CD14-positive monocyte (primary cell): ENCODE measurements around the gene INPP5J. TPM values are rescaled to one million over a fixed set of nuclear protein-coding genes. Genes with fewer than 3 reads are reported as not detected.

ENCODE experiments used
- DNase-seq, 3 donors: peaks; one replicate each; pipeline ENCODE4 v3.0.0-alpha.2; 2011 to 2022
- H2AFZ ChIP-seq: 2 replicates; pipeline ENCODE4 v1.6.0; 2012; ENCODE audit warnings: mild to moderate bottlenecking, low read depth, low read length, inconsistent platforms; ENCODE audit not compliant: insufficient read depth, poor library complexity, severe bottlenecking
- H3K27ac ChIP-seq, 2 donors: 1 replicate in 1 of 2; 2 replicates in 1 of 2; pipeline ENCODE4 v1.5.1; 2012 to 2013; ENCODE audit warnings: low read length in 2 of 2, control low read depth in 1 of 2, inconsistent platforms in 1 of 2, low read depth in 1 of 2, mild to moderate bottlenecking in 1 of 2
- H3K27me3 ChIP-seq, 2 donors: one replicate each; pipeline versions ENCODE4 v1.6.0 to v1.6.1; 2011 to 2013; ENCODE audit warnings: low read length in 2 of 2; ENCODE audit not compliant: control insufficient read depth in 2 of 2, insufficient read depth in 2 of 2
- H3K36me3 ChIP-seq, 2 donors: replicated peaks in 1 of 2; 1 replicate in 1 of 2; 2 replicates in 1 of 2; pipeline versions ENCODE4 v1.5.1 to v1.6.1; 2012 to 2013; ENCODE audit warnings: low read length in 2 of 2, control low read depth in 1 of 2, inconsistent platforms in 1 of 2, mild to moderate bottlenecking in 1 of 2; ENCODE audit not compliant: insufficient read depth in 2 of 2, control insufficient read depth in 1 of 2
- H3K4me1 ChIP-seq, 2 donors: 1 replicate in 1 of 2; 2 replicates in 1 of 2; pipeline versions ENCODE4 v1.5.1 to v1.6.1; 2012 to 2013; ENCODE audit warnings: low read length in 2 of 2, control low read depth in 1 of 2, inconsistent platforms in 1 of 2, mild to moderate bottlenecking in 1 of 2, moderate library complexity in 1 of 2; ENCODE audit not compliant: insufficient read depth in 2 of 2, control insufficient read depth in 1 of 2
- H3K4me2 ChIP-seq: replicated peaks from 2 replicates; pipeline ENCODE3; 2012; ENCODE audit warnings: low read length, moderate library complexity, mild to moderate bottlenecking; ENCODE audit not compliant: poor library complexity, severe bottlenecking; ENCODE audit errors: extremely low read depth
- H3K4me3 ChIP-seq, 3 experiments: fragments of 200-600 bp in 1 of 3; sonication (generic) in 1 of 3; replicated peaks in 1 of 3; 1 replicate in 2 of 3; 2 replicates in 1 of 3; pipeline ENCODE4 v1.5.1; 2011 to 2013; ENCODE audit warnings: low read length in 3 of 3, mild to moderate bottlenecking in 3 of 3, control low read depth in 2 of 3, low read depth in 2 of 3, inconsistent platforms in 1 of 3, moderate library complexity in 1 of 3
- H3K79me2 ChIP-seq: 2 replicates; pipeline ENCODE4 v1.6.0; 2012; ENCODE audit warnings: mild to moderate bottlenecking, control low read depth, inconsistent platforms, low read length, moderate library complexity; ENCODE audit not compliant: insufficient read depth
- H3K9ac ChIP-seq: 2 replicates; pipeline ENCODE4 v1.6.0; 2017; ENCODE audit warnings: low read length, mild to moderate bottlenecking; ENCODE audit not compliant: insufficient read depth, poor library complexity, severe bottlenecking
- H3K9me3 ChIP-seq, 2 donors: replicated peaks in 1 of 2; 1 replicate in 1 of 2; 2 replicates in 1 of 2; pipeline versions ENCODE4 v1.5.1 to v1.6.1; 2012 to 2013; ENCODE audit warnings: low read length in 2 of 2, control low read depth in 1 of 2; ENCODE audit not compliant: control insufficient read depth in 1 of 2, insufficient read depth in 1 of 2
- H4K20me1 ChIP-seq: 2 replicates; pipeline ENCODE4 v1.6.0; 2012; ENCODE audit warnings: mild to moderate bottlenecking, low read length, control low read depth, moderate library complexity; ENCODE audit not compliant: insufficient read depth
- H3K27ac Mint-ChIP-seq, 7 donors: one replicate each; pipeline ENCODE4 v1.8.0; 2020; ENCODE audit warnings: mild to moderate bottlenecking in 7 of 7, mixed read lengths in 7 of 7, moderate library complexity in 6 of 7, inconsistent platforms in 2 of 7
- H3K27me3 Mint-ChIP-seq, 3 donors: one replicate each; pipeline ENCODE4 v1.8.0; 2021 to 2022; ENCODE audit warnings: low read depth in 3 of 3, mild to moderate bottlenecking in 3 of 3, mixed read lengths in 3 of 3, moderate library complexity in 3 of 3, inconsistent platforms in 1 of 3
- H3K36me3 Mint-ChIP-seq, 2 donors: one replicate each; pipeline ENCODE4 v1.8.0; 2020; ENCODE audit warnings: mixed read lengths in 2 of 2, inconsistent platforms in 1 of 2, mild to moderate bottlenecking in 1 of 2
- H3K4me1 Mint-ChIP-seq: one replicate; pipeline ENCODE4 v1.8.0; 2020; ENCODE audit warnings: mild to moderate bottlenecking, mixed read lengths
- H3K4me3 Mint-ChIP-seq, 2 donors: one replicate each; pipeline ENCODE4 v1.8.0; 2020; ENCODE audit warnings: mild to moderate bottlenecking in 2 of 2, mixed read lengths in 2 of 2, moderate library complexity in 1 of 2
- H3K9me3 Mint-ChIP-seq, 7 donors: one replicate each; pipeline ENCODE4 v1.8.0; 2020 to 2022; ENCODE audit warnings: mixed read lengths in 7 of 7, mild to moderate bottlenecking in 6 of 7, moderate library complexity in 6 of 7, inconsistent platforms in 2 of 7
- WGBS: methylation state at CpG from one replicate; pipeline ENCODE4 v1.1.5; 2013; ENCODE audit warnings: missing lambda C conversion rate; ENCODE audit not compliant: insufficient coverage; 5-methylcytosine and 5-hydroxymethylcytosine counted together
- intact Hi-C, 2 donors: fragments of 100-400 bp; cut with micrococcal nuclease; formaldehyde crosslinking; loops; one replicate each; pipeline versions ENCODE4 v1.15.0 to v1.15.1; 2023
- polyA plus RNA-seq, 3 donors: library from polyadenylated mRNA; depleted of rRNA in 1 of 3; unstranded in 2 of 3; stranded (reverse) in 1 of 3; fragments of 300-500 nt in 2 of 3; fragments of >200 nt in 1 of 3; fragmentation: Illumina TruSeq in 2 of 3; gene quantifications; 1 replicate in 2 of 3; 2 replicates in 1 of 3; pipeline ENCODE4 v1.2.3, GENCODE V29; 2012 to 2021
- TF ChIP-seq, protein P1 (sequence below): fragments of 200-600 bp; IDR thresholded peaks from one replicate; pipeline ENCODE4 v1.8.0; 2022; ENCODE audit warnings: antibody characterized with exemption, mild to moderate bottlenecking

INPP5J gene
- polyA plus RNA-seq, 3 donors = 0.03 TPM; not detected in 2

DNA sequence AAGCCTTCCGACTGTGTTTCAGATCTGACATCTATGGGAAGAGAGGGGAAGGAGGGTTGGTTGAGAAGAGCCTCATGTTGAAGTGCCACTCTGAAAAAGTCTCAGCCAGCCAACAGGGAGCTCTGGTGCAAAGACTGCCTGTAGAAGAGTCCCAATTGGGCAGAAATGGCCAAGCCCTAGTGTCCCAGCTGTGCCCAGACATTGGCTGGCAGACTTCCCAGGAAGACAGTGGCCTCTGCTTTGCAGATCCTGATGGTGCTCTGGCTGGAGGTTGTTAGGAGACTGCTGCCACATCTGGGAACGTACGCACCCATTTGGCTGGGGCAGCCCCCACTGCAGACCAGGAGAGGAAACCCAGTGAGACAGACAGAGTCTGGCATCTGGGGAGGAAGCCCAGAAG, 20.8 kb downstream of the INPP5J start:
- DNase-seq = no peak
- Mint-ChIP-seq H3K36me3 (no peaks in the 10 kb centered on the region), H3K4me1 (no peaks in the 10 kb centered on the region), H3K27ac (no peak overlapping the region), H3K27me3 (peaks cover 6 to 15% (median 15%) of the 10 kb centered on the region in 3 donors), H3K9me3 (peaks cover 2 to 19% (median 9%) of the 10 kb centered on the region in 7 donors), H3K4me3 (no peak overlapping the region)
- Histone ChIP-seq H3K4me2 (no peak overlapping the region), H3K36me3 (no peaks in the 10 kb centered on the region), H3K4me3 (no peak overlapping the region), H3K9ac (no peak overlapping the region), H3K27ac (no peak overlapping the region), H4K20me1 (no peaks in the 10 kb centered on the region), H2AFZ (no peak overlapping the region), H3K9me3 (peaks cover 0 to 7% of the 10 kb centered on the region in 2 donors), H3K79me2 (no peaks in the 10 kb centered on the region), H3K4me1 (no peaks in the 10 kb centered on the region), H3K27me3 (peaks cover 0 to 4% of the 10 kb centered on the region in 2 donors)
- 93% methylated on average over 3 of the region's 3 CpGs for WGBS
- intact Hi-C loops = no loop called here
- TF ChIP-seq, protein P1, sequence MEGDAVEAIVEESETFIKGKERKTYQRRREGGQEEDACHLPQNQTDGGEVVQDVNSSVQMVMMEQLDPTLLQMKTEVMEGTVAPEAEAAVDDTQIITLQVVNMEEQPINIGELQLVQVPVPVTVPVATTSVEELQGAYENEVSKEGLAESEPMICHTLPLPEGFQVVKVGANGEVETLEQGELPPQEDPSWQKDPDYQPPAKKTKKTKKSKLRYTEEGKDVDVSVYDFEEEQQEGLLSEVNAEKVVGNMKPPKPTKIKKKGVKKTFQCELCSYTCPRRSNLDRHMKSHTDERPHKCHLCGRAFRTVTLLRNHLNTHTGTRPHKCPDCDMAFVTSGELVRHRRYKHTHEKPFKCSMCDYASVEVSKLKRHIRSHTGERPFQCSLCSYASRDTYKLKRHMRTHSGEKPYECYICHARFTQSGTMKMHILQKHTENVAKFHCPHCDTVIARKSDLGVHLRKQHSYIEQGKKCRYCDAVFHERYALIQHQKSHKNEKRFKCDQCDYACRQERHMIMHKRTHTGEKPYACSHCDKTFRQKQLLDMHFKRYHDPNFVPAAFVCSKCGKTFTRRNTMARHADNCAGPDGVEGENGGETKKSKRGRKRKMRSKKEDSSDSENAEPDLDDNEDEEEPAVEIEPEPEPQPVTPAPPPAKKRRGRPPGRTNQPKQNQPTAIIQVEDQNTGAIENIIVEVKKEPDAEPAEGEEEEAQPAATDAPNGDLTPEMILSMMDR = no peak

DNA sequence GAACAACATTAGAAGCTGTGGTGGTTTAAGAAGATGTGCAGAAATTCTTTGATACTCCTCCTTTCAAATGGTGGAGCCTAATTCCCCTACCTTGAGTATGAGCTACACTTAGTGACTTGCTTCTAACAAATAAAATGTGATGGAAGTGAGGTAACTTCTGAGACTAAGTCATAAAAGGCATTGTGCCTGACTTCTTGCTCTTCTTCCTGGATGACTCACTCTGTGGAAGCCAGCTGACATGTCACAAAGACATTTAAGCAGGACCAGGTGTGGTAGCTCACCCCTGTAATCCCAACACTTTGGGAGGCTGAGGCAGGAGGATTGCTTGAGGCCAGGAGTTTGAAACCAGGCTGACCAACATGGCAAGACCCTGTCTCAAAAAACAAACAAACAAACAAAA, 21.5 kb downstream of the INPP5J start:
- no peak overlapping the region for H3K4me2 ChIP-seq
- no peak overlapping the region for H2AFZ ChIP-seq

More for the DNA sequence above, 21.5 kb downstream of the INPP5J start:
- Mint-ChIP-seq H3K9me3 (peaks cover 2 to 19% (median 9%) of the 10 kb centered on the region in 7 donors), H3K4me1 (peaks cover 3% of the 10 kb centered on the region), H3K36me3 (no peaks in the 10 kb centered on the region), H3K4me3 (no peak overlapping the region), H3K27ac (no peak overlapping the region), H3K27me3 (peaks cover 3 to 14% (median 12%) of the 10 kb centered on the region in 3 donors)
- Histone ChIP-seq H3K9ac (no peak overlapping the region), H3K27me3 (peaks cover 0 to 4% of the 10 kb centered on the region in 2 donors), H4K20me1 (no peaks in the 10 kb centered on the region), H3K79me2 (no peaks in the 10 kb centered on the region), H3K4me3 (no peak overlapping the region), H3K4me1 (no peaks in the 10 kb centered on the region), H3K36me3 (no peaks in the 10 kb centered on the region), H3K9me3 (peaks cover 0 to 7% of the 10 kb centered on the region in 2 donors), H3K27ac (no peak overlapping the region)
- intact Hi-C loops = no loop called here
- TF ChIP-seq, protein P1 = no peak
- DNase-seq = no peak
